ENCODE results near the gene KREMEN1. TPM values are rescaled to one million over a fixed set of nuclear protein-coding genes. Genes with fewer than 3 reads are reported as not detected.

KREMEN1 gene
- total and polyA plus RNA-seq, 2 of the 4 experiments (the other 2 are of a cell fraction), result 2.9 to 4.6 TPM

GRCh38 chr22:29175312-29175835 is 102.5 kb downstream of the KREMEN1 start:
- H3K9me1 ChIP-seq (ENCODE audit: insufficient read depth, low read length), result no peaks in the 10 kb centered on the region
- intact Hi-C loops (cut with micrococcal nuclease) (no loop called here), in situ Hi-C loops (cut with MboI; ENCODE audit: low sequenced_read_pairs) (no loop called here), dilution Hi-C loops (cut with HindIII; ENCODE audit: low sequenced_read_pairs, unreplicated experiment) (no loop called here)
- H3K36me3 ChIP-seq (ENCODE audit: control insufficient read depth, insufficient read depth, low read length), result no peaks in the 10 kb centered on the region
- no peak overlapping the region for H4K5ac ChIP-seq (ENCODE audit: low read depth, low read length)
- no peak overlapping the region for H3K9ac ChIP-seq (ENCODE audit: low read depth, low read length)
- H3K18ac ChIP-seq (ENCODE audit: low read depth, low read length), result no peak overlapping the region
- H3K23ac ChIP-seq (ENCODE audit: low read depth, low read length), result no peak overlapping the region
- no peak overlapping the region for H3K4ac ChIP-seq (ENCODE audit: low read depth, low read length)
- no TSS peak for BruUV-seq (replicated peaks)
- no peak overlapping the region for H4K8ac ChIP-seq (ENCODE audit: low read depth in 2 of 2, low read length in 2 of 2)
- H3K27me3 ChIP-seq (ENCODE audit: control insufficient read depth, insufficient read depth, low read length), result peaks cover 9% of the 10 kb centered on the region
- no peak overlapping the region for H2BK20ac ChIP-seq (ENCODE audit: low read depth, low read length)
- H2BK5ac ChIP-seq (ENCODE audit: low read depth, low read length, poor library complexity, severe bottlenecking), result no peak overlapping the region
- ChIA-PET CTCF (no interaction called here), POLR2A (ENCODE audit: unreplicated experiment) (no interaction called here)
- DNase-seq (no peak), ATAC-seq (ENCODE audit: low read depth) (no peak)
- H2BK120ac ChIP-seq (ENCODE audit: low read depth, low read length), result no peak overlapping the region
- WGBS, 2 experiments (ENCODE audit: extremely low coverage in 2 of 2, insufficient read length in 1 of 2), result no CpG with 5 or more reads among the region's 1 CpG
- H4K91ac ChIP-seq (ENCODE audit: insufficient read depth, low read depth, low read length), result no peak overlapping the region
- H2AFZ ChIP-seq (replicated peaks; ENCODE audit: low read length, poor library complexity), result no peak overlapping the region
- no peaks in the 10 kb centered on the region for H3K4me1 ChIP-seq (ENCODE audit: control insufficient read depth, insufficient read depth, low read length)
- H3K79me1 ChIP-seq (ENCODE audit: low read depth in 1 of 2, low read length in 2 of 2), result no peaks in the 10 kb centered on the region
- no peak overlapping the region for H3K14ac ChIP-seq (replicated peaks; ENCODE audit: low read depth, low read length)
- no peak overlapping the region for H3K56ac ChIP-seq (ENCODE audit: extremely low read depth, insufficient read depth, low read length)
- H3K4me2 ChIP-seq (ENCODE audit: low read depth, low read length), result no peak overlapping the region
- H4K20me1 ChIP-seq (ENCODE audit: insufficient read depth, low read length), result no peaks in the 10 kb centered on the region
- no peak overlapping the region for H3K4me3 ChIP-seq (ENCODE audit: insufficient read depth, low read depth, low read length)
- H2BK15ac ChIP-seq (ENCODE audit: low read depth, low read length), result no peak overlapping the region
- no peak overlapping the region for H2AK5ac ChIP-seq (ENCODE audit: low read depth, low read length)
- H3K9me3 ChIP-seq (ENCODE audit: control insufficient read depth, insufficient read depth, low read length), result peaks cover 7% of the 10 kb centered on the region
- no peak overlapping the region for H2AK9ac ChIP-seq (replicated peaks; ENCODE audit: low read depth, low read length, poor library complexity)
- TF ChIP-seq CTCF (conservative IDR thresholded peaks at IDR 0.05; ENCODE audit: low read depth, low read length) (no peak), POLR2A (IDR thresholded peaks at IDR 0.05; ENCODE audit: low read depth, low read length) (no peak), SMC3 (IDR thresholded peaks at IDR 0.05; ENCODE audit: low read depth, low read length) (no peak), FOS (IDR thresholded peaks at IDR 0.05; ENCODE audit: low read depth, low read length) (no peak), NFE2L2 (IDR thresholded peaks at IDR 0.05; ENCODE audit: low read depth, low read length) (no peak), RFX5 (IDR thresholded peaks at IDR 0.05; ENCODE audit: low read depth, low read length) (no peak), BHLHE40 (IDR thresholded peaks at IDR 0.05; ENCODE audit: low read depth, low read length) (no peak), RCOR1 (IDR thresholded peaks at IDR 0.05; ENCODE audit: insufficient replicate concordance, low read length) (no peak), RAD21 (IDR thresholded peaks at IDR 0.05; ENCODE audit: low read length) (no peak), MXI1 (IDR thresholded peaks at IDR 0.05; ENCODE audit: borderline replicate concordance, low read depth, low read length) (no peak), MAFK (IDR thresholded peaks at IDR 0.05; ENCODE audit: low read depth, low read length) (no peak), CEBPB (IDR thresholded peaks at IDR 0.05; ENCODE audit: low read depth, low read length) (no peak), USF2 (IDR thresholded peaks at IDR 0.05; ENCODE audit: low read depth, low read length) (no peak), MAZ (IDR thresholded peaks at IDR 0.05; ENCODE audit: borderline replicate concordance, low read depth, low read length) (no peak), CHD1 (IDR thresholded peaks at IDR 0.05; ENCODE audit: low read depth, low read length) (no peak)
- TF ChIP-seq, protein P1, sequence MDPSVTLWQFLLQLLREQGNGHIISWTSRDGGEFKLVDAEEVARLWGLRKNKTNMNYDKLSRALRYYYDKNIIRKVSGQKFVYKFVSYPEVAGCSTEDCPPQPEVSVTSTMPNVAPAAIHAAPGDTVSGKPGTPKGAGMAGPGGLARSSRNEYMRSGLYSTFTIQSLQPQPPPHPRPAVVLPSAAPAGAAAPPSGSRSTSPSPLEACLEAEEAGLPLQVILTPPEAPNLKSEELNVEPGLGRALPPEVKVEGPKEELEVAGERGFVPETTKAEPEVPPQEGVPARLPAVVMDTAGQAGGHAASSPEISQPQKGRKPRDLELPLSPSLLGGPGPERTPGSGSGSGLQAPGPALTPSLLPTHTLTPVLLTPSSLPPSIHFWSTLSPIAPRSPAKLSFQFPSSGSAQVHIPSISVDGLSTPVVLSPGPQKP (IDR thresholded peaks at IDR 0.05; ENCODE audit: borderline replicate concordance, low read depth, low read length), result no peak
- H3K27ac ChIP-seq (ENCODE audit: insufficient read depth, low read length), result no peak overlapping the region
